DND-41 (cell line): Measurements from ENCODE around the gene AK5.

Experiments used
- EZH2 ChIP-seq: IDR thresholded peaks from 3 replicates; pipeline ENCODE4 v1.6.1; 2012; ENCODE audit warnings: borderline replicate concordance, low read depth, mild to moderate bottlenecking, moderate library complexity, low read length, inconsistent platforms; ENCODE audit not compliant: severe bottlenecking
- TF ChIP-seq, protein P1 (sequence below): IDR thresholded peaks from 2 replicates; pipeline ENCODE4 v1.5.1; 2012; ENCODE audit warnings: borderline replicate concordance, low read length, moderate library complexity, mild to moderate bottlenecking; ENCODE audit not compliant: poor library complexity, severe bottlenecking; ENCODE audit errors: extremely low read depth

DNA sequence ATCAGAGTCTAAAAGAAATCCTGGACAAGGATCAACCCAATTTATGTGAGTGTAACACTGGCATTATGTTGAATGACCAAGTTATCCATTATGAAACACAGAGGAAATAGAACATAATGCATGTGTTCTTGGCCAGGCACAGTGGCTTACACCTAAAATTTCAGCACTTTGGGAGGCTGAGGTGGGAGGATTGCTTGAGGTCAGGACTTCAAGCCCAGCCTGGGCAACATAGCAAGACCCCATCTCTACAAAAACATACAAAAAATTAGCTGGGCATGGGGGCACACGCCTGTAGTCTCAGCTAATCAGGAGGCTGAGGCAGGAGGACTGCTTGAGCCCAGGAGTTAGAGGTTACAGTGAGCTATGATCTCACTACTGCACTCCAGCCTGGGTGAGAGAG lies 270.8 kb downstream of the AK5 start:
- TF ChIP-seq, protein P1, sequence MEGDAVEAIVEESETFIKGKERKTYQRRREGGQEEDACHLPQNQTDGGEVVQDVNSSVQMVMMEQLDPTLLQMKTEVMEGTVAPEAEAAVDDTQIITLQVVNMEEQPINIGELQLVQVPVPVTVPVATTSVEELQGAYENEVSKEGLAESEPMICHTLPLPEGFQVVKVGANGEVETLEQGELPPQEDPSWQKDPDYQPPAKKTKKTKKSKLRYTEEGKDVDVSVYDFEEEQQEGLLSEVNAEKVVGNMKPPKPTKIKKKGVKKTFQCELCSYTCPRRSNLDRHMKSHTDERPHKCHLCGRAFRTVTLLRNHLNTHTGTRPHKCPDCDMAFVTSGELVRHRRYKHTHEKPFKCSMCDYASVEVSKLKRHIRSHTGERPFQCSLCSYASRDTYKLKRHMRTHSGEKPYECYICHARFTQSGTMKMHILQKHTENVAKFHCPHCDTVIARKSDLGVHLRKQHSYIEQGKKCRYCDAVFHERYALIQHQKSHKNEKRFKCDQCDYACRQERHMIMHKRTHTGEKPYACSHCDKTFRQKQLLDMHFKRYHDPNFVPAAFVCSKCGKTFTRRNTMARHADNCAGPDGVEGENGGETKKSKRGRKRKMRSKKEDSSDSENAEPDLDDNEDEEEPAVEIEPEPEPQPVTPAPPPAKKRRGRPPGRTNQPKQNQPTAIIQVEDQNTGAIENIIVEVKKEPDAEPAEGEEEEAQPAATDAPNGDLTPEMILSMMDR: no peak
- TF ChIP-seq EZH2: no peak
